Left lung (tissue), 10 donors: ENCODE measurements around the gene PLXNB2. TPM values are rescaled to one million over a fixed set of nuclear protein-coding genes. Genes with fewer than 3 reads are reported as not detected.
A peak's percentile ranks its signal among the peaks of the same experiment; 100 is the strongest.

Source experiments
- ATAC-seq: fragments of 200-7000 bp; cut with Tn5 transposase; one replicate; pipeline ENCODE4 v1.9.1; 2020; ENCODE audit warnings: moderate library complexity
- DNase-seq, 4 donors: peaks; one replicate each; pipeline ENCODE4 v3.0.0-alpha.2; 2013 to 2020
- H3K27ac ChIP-seq, 2 donors: fragments of 200-600 bp; sonication (generic) in 1 of 2; one replicate each; pipeline versions ENCODE4 v1.5.0 to v1.8.0; 2020 to 2021
- H3K27me3 ChIP-seq, 2 donors: fragments of 200-600 bp; sonication (generic) in 1 of 2; one replicate each; pipeline versions ENCODE4 v1.5.0 to v1.8.0; 2020 to 2021
- H3K36me3 ChIP-seq, 2 donors: fragments of 200-600 bp; sonication (generic) in 1 of 2; one replicate each; pipeline versions ENCODE4 v1.5.0 to v1.8.0; 2020 to 2021
- H3K4me1 ChIP-seq, 2 donors: fragments of 200-600 bp; one replicate each; pipeline ENCODE4 v1.8.0; 2021
- H3K4me3 ChIP-seq, 2 donors: fragments of 200-600 bp; sonication (generic) in 1 of 2; one replicate each; pipeline versions ENCODE4 v1.5.0 to v1.8.0; 2020 to 2021; ENCODE audit warnings: mild to moderate bottlenecking in 1 of 2
- H3K9me3 ChIP-seq, 2 donors: fragments of 200-600 bp; sonication (generic) in 1 of 2; one replicate each; pipeline versions ENCODE4 v1.5.0 to v1.8.0; 2020 to 2021
- CTCF ChIP-seq, 2 donors: fragments of 200-600 bp; sonication (generic) in 1 of 2; IDR thresholded peaks; one replicate each; pipeline versions ENCODE4 v1.5.0 to v1.8.0; 2021; ENCODE audit warnings: antibody characterized with exemption in 2 of 2
- intact Hi-C, 2 donors: fragments of 100-400 bp; cut with DNase I; formaldehyde crosslinking; loops; one replicate each; pipeline versions ENCODE4 v1.11.2 to v1.14.2; 2022
- polyA plus RNA-seq, 6 donors: library from polyadenylated mRNA; unstranded; fragments of 120-200 nt; gene quantifications; one replicate each; pipeline ENCODE4 v1.2.1, GENCODE V29; 2013; ENCODE audit not compliant: insufficient read length in 6 of 6
- total RNA-seq, 2 donors: library from RNA; stranded (reverse); fragmentation: NEBNext Ultra II Directional; extraction: Animal tissue kit (Norgen Biotek cat#: 25700); gene quantifications; one replicate each; pipeline ENCODE4 v1.2.1, GENCODE V29; 2021
- donor health status: DM: no; HTN: yes; CAD: no.
- donor health status: DM: no; HTN: no; CAD: no.

The PLXNB2 gene
- total and polyA plus RNA-seq, 8 donors = 116 to 391 (median 145) TPM

GRCh38 chr22:50297510-50298265 is 9.8 kb downstream of the PLXNB2 start:
- Histone ChIP-seq H3K27me3 (peaks cover 0 to 39% of the 10 kb centered on the region in 2 donors), H3K4me3 (no peak overlapping the region), H3K4me1 (peaks cover 71 to 92% of the 10 kb centered on the region in 2 donors), H3K36me3 (peaks cover 0 to 4% of the 10 kb centered on the region in 2 donors), H3K9me3 (no peaks in the 10 kb centered on the region), H3K27ac (peak overlapping the region in 1 of 2 donors; percentile 37)
- DNase-seq (no peak), ATAC-seq (no peak)
- TF ChIP-seq CTCF (IDR thresholded peaks at IDR 0.05) = no peak
- intact Hi-C loops = no loop called here

GRCh38 chr22:50296658-50297490 is 10.6 kb downstream of the PLXNB2 start:
- peaks cover 69 to 92% of the 10 kb centered on the region in 2 donors for H3K4me1 ChIP-seq
- no peak for ATAC-seq
- H3K27me3 ChIP-seq = peaks cover 0 to 45% of the 10 kb centered on the region in 2 donors
- intact Hi-C loops = no loop called here
- no peak overlapping the region for H3K4me3 ChIP-seq
- DNase-seq = no peak
- peak overlapping the region in 1 of 2 donors; percentile 37 for H3K27ac ChIP-seq
- H3K36me3 ChIP-seq = peaks cover 0 to 4% of the 10 kb centered on the region in 2 donors
- no peaks in the 10 kb centered on the region for H3K9me3 ChIP-seq
- no peak for TF ChIP-seq CTCF (IDR thresholded peaks at IDR 0.05)

GRCh38 chr22:50294319-50294656 is 13.2 kb downstream of the PLXNB2 start:
- no peaks in the 10 kb centered on the region for H3K9me3 ChIP-seq
- TF ChIP-seq CTCF (IDR thresholded peaks at IDR 0.05) = no peak
- peaks cover 0 to 31% of the 10 kb centered on the region in 2 donors for H3K27me3 ChIP-seq
- peaks cover 44 to 70% of the 10 kb centered on the region in 2 donors for H3K4me1 ChIP-seq
- intact Hi-C loops = no loop called here
- peak overlapping the region; percentile 82 to 85 for H3K27ac ChIP-seq
- H3K36me3 ChIP-seq = peaks cover 0 to 19% of the 10 kb centered on the region in 2 donors
- ATAC-seq (no peak), DNase-seq (no peak)
- no peak overlapping the region for H3K4me3 ChIP-seq

GRCh38 chr22:50293441-50294318 is 13.8 kb downstream of the PLXNB2 start:
- DNase-seq (peak in 3 of 4 donors; percentile 74 to 91 (median 81)), ATAC-seq (peak; percentile 86)
- no peak for TF ChIP-seq CTCF (IDR thresholded peaks at IDR 0.05)
- peaks cover 0 to 25% of the 10 kb centered on the region in 2 donors for H3K27me3 ChIP-seq
- peak overlapping the region; percentile 82 to 85 for H3K27ac ChIP-seq
- H3K36me3 ChIP-seq = peaks cover 0 to 25% of the 10 kb centered on the region in 2 donors
- no peaks in the 10 kb centered on the region for H3K9me3 ChIP-seq
- intact Hi-C loops = no loop called here
- H3K4me3 ChIP-seq = peak overlapping the region; percentile 5 to 29
- peaks cover 38 to 64% of the 10 kb centered on the region in 2 donors for H3K4me1 ChIP-seq
